HCT116 (cell line): ENCODE results near the gene MXRA5. TPM values are rescaled to one million over a fixed set of nuclear protein-coding genes. Genes with fewer than 3 reads are reported as not detected.

Source experiments
- ATAC-seq: fragments of 200-7000 bp; cut with Tn5 transposase; 2 replicates; pipeline ENCODE4 v1.9.1; 2020; ENCODE audit warnings: mild to moderate bottlenecking, moderate library complexity
- BruUV-seq: library from RNA; stranded (reverse); fragments of 400-500 nt; replicated peaks from 2 replicates; lab custom pipeline; 2021; lab: Mats Ljungman, UMichigan
- CTCF ChIA-PET: fragments of 300-600 bp; sonication (Branson Sonifier 250); formaldehyde crosslinking; loops from one replicate; lab custom pipeline; 2021; ENCODE audit warnings: antibody characterized with exemption; lab: Charles Lee
- POLR2A ChIA-PET: fragments of 300-600, 350-600 bp; sonication (Branson Sonifier 250); formaldehyde crosslinking; loops from one replicate; lab custom pipeline; 2021; ENCODE audit warnings: antibody characterized with exemption; lab: Charles Lee
- RAD21 ChIA-PET, 2 experiments: fragments of 300-600 bp; sonication (Branson Sonifier 250); formaldehyde crosslinking; loops; one replicate each; lab custom pipeline; 2023; ENCODE audit warnings: low total read pairs in 2 of 2; ENCODE audit not compliant: uncharacterized antibody in 2 of 2, unreplicated experiment in 2 of 2, low non-redundant PET in 1 of 2; lab: Charles Lee
- DNase-seq: peaks from one replicate; pipeline ENCODE4 v3.0.0-alpha.2; 2010; ENCODE audit warnings: low read depth, low spot score
- H2AFZ ChIP-seq: fragments of 200-600 bp; shearing (Covaris generic), sonication (generic); 2 replicates; pipeline ENCODE4 v1.6.1; 2017; ENCODE audit warnings: low read depth, mixed run types, mixed read lengths, antibody characterized with exemption, low read length; ENCODE audit not compliant: poor library complexity, severe bottlenecking
- H3K27ac ChIP-seq: 2 replicates; pipeline ENCODE4 v1.5.1; 2012; ENCODE audit warnings: low read depth, low read length
- H3K27me3 ChIP-seq: fragments of 200-600 bp; sonication (generic); 2 replicates; pipeline ENCODE4 v1.6.1; 2016; ENCODE audit warnings: mixed run types, low read length, mixed read lengths; ENCODE audit not compliant: insufficient read depth
- H3K36me3 ChIP-seq, 2 experiments: fragments of 200-500 bp in 1 of 2; fragments of 200-600 bp in 1 of 2; sonication (Bioruptor generic) in 1 of 2; sonication (generic) in 1 of 2; 2 replicates each; pipeline versions ENCODE4 v1.5.1 to v1.6.1; 2014 to 2016; ENCODE audit warnings: low read length in 2 of 2, inconsistent platforms in 1 of 2, mixed read lengths in 1 of 2, mixed run types in 1 of 2; ENCODE audit not compliant: insufficient read depth in 2 of 2, control insufficient read depth in 1 of 2
- H3K4me1 ChIP-seq, 2 experiments: fragments of 200-600 bp in 1 of 2; sonication (generic) in 1 of 2; 2 replicates each; pipeline versions ENCODE4 v1.5.1 to v1.6.1; 2012 to 2017; ENCODE audit warnings: low read length in 2 of 2, inconsistent platforms in 1 of 2, mild to moderate bottlenecking in 1 of 2, mixed read lengths in 1 of 2, mixed run types in 1 of 2, moderate library complexity in 1 of 2; ENCODE audit not compliant: insufficient read depth in 2 of 2, control insufficient read depth in 1 of 2
- H3K4me2 ChIP-seq: fragments of 200-600 bp; sonication (generic); 2 replicates; pipeline ENCODE4 v1.6.1; 2017; ENCODE audit warnings: mixed run types, low read length, mixed read lengths
- H3K4me3 ChIP-seq, 2 experiments: fragments of 200-600 bp in 1 of 2; sonication (generic) in 1 of 2; replicated peaks in 1 of 2; 2 replicates each; pipeline ENCODE4 v1.5.1; 2011 to 2016; ENCODE audit warnings: low read length in 2 of 2, control low read depth in 1 of 2, low read depth in 1 of 2, mild to moderate bottlenecking in 1 of 2, mixed read lengths in 1 of 2, mixed run types in 1 of 2
- H3K79me2 ChIP-seq: fragments of 200-600 bp; sonication (generic); 2 replicates; pipeline ENCODE4 v1.6.1; 2017; ENCODE audit warnings: mild to moderate bottlenecking, mixed run types, low read length, moderate library complexity, mixed read lengths; ENCODE audit not compliant: insufficient read depth
- H3K9ac ChIP-seq: fragments of 200-600 bp; sonication (generic); 2 replicates; pipeline ENCODE4 v1.6.1; 2016; ENCODE audit warnings: low read length, mixed read lengths
- H3K9me2 ChIP-seq: fragments of 200-600 bp; sonication (generic), shearing (Covaris generic); 2 replicates; pipeline ENCODE4 v1.6.1; 2017; ENCODE audit warnings: mixed run types, mild to moderate bottlenecking, moderate library complexity; ENCODE audit not compliant: insufficient read depth
- H3K9me3 ChIP-seq, 2 experiments: fragments of 200-500 bp in 1 of 2; fragments of 200-600 bp in 1 of 2; sonication (Bioruptor generic) in 1 of 2; sonication (generic) in 1 of 2; 2 replicates each; pipeline ENCODE4 v1.6.1; 2014 to 2017; ENCODE audit warnings: low read length in 2 of 2, mixed read lengths in 2 of 2, inconsistent platforms in 1 of 2, low read depth in 1 of 2, mild to moderate bottlenecking in 1 of 2, mixed run types in 1 of 2, moderate library complexity in 1 of 2; ENCODE audit not compliant: control insufficient read depth in 1 of 2, insufficient read depth in 1 of 2
- H4K20me1 ChIP-seq: fragments of 200-600 bp; sonication (generic), shearing (Covaris generic); 2 replicates; pipeline ENCODE4 v1.6.1; 2017; ENCODE audit warnings: mixed run types, mild to moderate bottlenecking, moderate library complexity; ENCODE audit not compliant: insufficient read depth
- ATF3 ChIP-seq: IDR thresholded peaks from 2 replicates; pipeline ENCODE4 v1.6.1; 2012
- CTCF ChIP-seq, 3 experiments: fragments of 200-600 bp in 1 of 3; sonication (generic) in 1 of 3; IDR thresholded peaks in 2 of 3; conservative IDR thresholded peaks in 1 of 3; 2 replicates each; pipeline ENCODE4 v1.5.1; 2012 to 2017; ENCODE audit warnings: low read depth in 2 of 3, low read length in 2 of 3, antibody characterized with exemption in 1 of 3, borderline replicate concordance in 1 of 3, control low read depth in 1 of 3, mild to moderate bottlenecking in 1 of 3, mixed read lengths in 1 of 3, mixed run types in 1 of 3, moderate library complexity in 1 of 3; ENCODE audit not compliant: insufficient read depth in 1 of 3
- EGR1 ChIP-seq: IDR thresholded peaks from 2 replicates; pipeline ENCODE4 v1.6.1; 2012; ENCODE audit warnings: low read depth
- ELF1 ChIP-seq: IDR thresholded peaks from 2 replicates; pipeline ENCODE4 v1.6.1; 2012; ENCODE audit warnings: low read depth, borderline replicate concordance
- EZH2phosphoT487 ChIP-seq: fragments of 200-600 bp; IDR thresholded peaks from 2 replicates; pipeline ENCODE4 v1.6.1; 2018; ENCODE audit warnings: antibody characterized with exemption, borderline replicate concordance
- FOSL1 ChIP-seq: IDR thresholded peaks from 2 replicates; pipeline ENCODE4 v1.6.1; 2012; ENCODE audit warnings: low read depth
- JUND ChIP-seq: IDR thresholded peaks from 2 replicates; pipeline ENCODE4 v1.6.1; 2012
- MAX ChIP-seq: IDR thresholded peaks from 2 replicates; pipeline ENCODE4 v1.6.1; 2012
- POLR2A ChIP-seq: IDR thresholded peaks from 2 replicates; pipeline ENCODE4 v1.7.0; 2011; ENCODE audit warnings: borderline replicate concordance; ENCODE audit not compliant: insufficient read depth, insufficient read length; ENCODE audit errors: extremely low read depth
- POLR2AphosphoS5 ChIP-seq: IDR thresholded peaks from 2 replicates; pipeline ENCODE4 v1.6.1; 2011; ENCODE audit warnings: mild to moderate bottlenecking, low read depth, low read length, moderate library complexity
- RAD21 ChIP-seq: IDR thresholded peaks from 2 replicates; pipeline ENCODE4 v1.6.1; 2012; ENCODE audit warnings: low read depth, mild to moderate bottlenecking
- SIN3A ChIP-seq: IDR thresholded peaks from 2 replicates; pipeline ENCODE4 v1.6.1; 2012; ENCODE audit warnings: low read depth
- SP1 ChIP-seq: IDR thresholded peaks from 2 replicates; pipeline ENCODE4 v1.6.1; 2012; ENCODE audit warnings: low read depth
- SRF ChIP-seq: IDR thresholded peaks from 2 replicates; pipeline ENCODE4 v1.6.1; 2012; ENCODE audit warnings: low read depth
- YY1 ChIP-seq: IDR thresholded peaks from 2 replicates; pipeline ENCODE4 v1.6.1; 2011; ENCODE audit warnings: low read length, low read depth, moderate library complexity, mild to moderate bottlenecking; ENCODE audit not compliant: insufficient replicate concordance; ENCODE audit errors: extremely low read depth
- ZFX ChIP-seq: fragments of 450-650 bp; IDR thresholded peaks from 2 replicates; pipeline ENCODE4 v1.6.1; 2017
- ZNF274 ChIP-seq: fragments of 200-500 bp; sonication (Bioruptor generic); IDR thresholded peaks from 2 replicates; pipeline ENCODE4 v1.6.1; 2014; ENCODE audit warnings: mild to moderate bottlenecking, low read depth, low read length, inconsistent platforms
- intact Hi-C: fragments of 100-400 bp; cut with micrococcal nuclease; formaldehyde crosslinking; loops from 2 replicates; pipeline ENCODE4 v1.10.0; 2022
- total RNA-seq: library from RNA; stranded (reverse); gene quantifications from one replicate; pipeline ENCODE4 v1.2.1, GENCODE V29; 2021; ENCODE audit not compliant: unreplicated experiment
- TF ChIP-seq, protein P1 (sequence below): IDR thresholded peaks from 2 replicates; pipeline ENCODE4 v1.6.1; 2012; ENCODE audit warnings: low read depth

Gene MXRA5
- total RNA-seq, 1 experiment from 2014 or later, result 0.02 TPM

DNA sequence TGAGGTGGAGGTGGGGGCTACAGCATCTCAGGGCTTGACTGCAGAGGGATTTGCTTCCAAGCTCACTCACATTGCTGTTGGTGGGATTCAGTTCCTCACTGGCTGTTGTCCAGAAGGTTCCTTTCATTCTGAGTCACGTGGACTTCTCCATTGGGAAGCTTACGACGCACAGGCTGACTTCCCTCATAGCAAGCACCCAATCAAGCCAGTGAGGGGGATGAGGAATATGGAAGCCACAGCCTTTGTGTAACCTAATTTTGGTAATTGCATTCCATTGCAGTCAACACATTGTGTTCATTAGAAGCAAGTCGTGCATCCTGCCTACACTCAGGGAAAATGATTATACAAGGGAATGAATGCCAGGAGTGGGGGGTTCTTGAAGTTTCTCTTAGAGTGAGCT lies 32.7 kb upstream of the MXRA5 start:
- ChIA-PET RAD21 (no interaction called here), CTCF (no interaction called here), POLR2A (no interaction called here)
- no peak overlapping the region for H2AFZ ChIP-seq
- H3K9me3 ChIP-seq, result no peaks in the 10 kb centered on the region
- no peaks in the 10 kb centered on the region for H4K20me1 ChIP-seq
- ATAC-seq (no peak), DNase-seq (no peak)
- H3K4me1 ChIP-seq, result no peaks in the 10 kb centered on the region
- no TSS peak for BruUV-seq
- H3K9me2 ChIP-seq, result no peaks in the 10 kb centered on the region
- no peaks in the 10 kb centered on the region for H3K27me3 ChIP-seq
- TF ChIP-seq, protein P1, sequence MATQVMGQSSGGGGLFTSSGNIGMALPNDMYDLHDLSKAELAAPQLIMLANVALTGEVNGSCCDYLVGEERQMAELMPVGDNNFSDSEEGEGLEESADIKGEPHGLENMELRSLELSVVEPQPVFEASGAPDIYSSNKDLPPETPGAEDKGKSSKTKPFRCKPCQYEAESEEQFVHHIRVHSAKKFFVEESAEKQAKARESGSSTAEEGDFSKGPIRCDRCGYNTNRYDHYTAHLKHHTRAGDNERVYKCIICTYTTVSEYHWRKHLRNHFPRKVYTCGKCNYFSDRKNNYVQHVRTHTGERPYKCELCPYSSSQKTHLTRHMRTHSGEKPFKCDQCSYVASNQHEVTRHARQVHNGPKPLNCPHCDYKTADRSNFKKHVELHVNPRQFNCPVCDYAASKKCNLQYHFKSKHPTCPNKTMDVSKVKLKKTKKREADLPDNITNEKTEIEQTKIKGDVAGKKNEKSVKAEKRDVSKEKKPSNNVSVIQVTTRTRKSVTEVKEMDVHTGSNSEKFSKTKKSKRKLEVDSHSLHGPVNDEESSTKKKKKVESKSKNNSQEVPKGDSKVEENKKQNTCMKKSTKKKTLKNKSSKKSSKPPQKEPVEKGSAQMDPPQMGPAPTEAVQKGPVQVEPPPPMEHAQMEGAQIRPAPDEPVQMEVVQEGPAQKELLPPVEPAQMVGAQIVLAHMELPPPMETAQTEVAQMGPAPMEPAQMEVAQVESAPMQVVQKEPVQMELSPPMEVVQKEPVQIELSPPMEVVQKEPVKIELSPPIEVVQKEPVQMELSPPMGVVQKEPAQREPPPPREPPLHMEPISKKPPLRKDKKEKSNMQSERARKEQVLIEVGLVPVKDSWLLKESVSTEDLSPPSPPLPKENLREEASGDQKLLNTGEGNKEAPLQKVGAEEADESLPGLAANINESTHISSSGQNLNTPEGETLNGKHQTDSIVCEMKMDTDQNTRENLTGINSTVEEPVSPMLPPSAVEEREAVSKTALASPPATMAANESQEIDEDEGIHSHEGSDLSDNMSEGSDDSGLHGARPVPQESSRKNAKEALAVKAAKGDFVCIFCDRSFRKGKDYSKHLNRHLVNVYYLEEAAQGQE, result no peak
- no peak for TF ChIP-seq FOSL1
- TF ChIP-seq ATF3, result no peak
- no peak for TF ChIP-seq EZH2phosphoT487
- no peak for TF ChIP-seq ZNF274
- TF ChIP-seq SRF, result no peak
- TF ChIP-seq SP1, result no peak
- no peak for TF ChIP-seq SIN3A
- no peak for TF ChIP-seq MAX
- TF ChIP-seq CTCF (IDR thresholded peaks at IDR 0.05 in 2 of 3, conservative IDR thresholded peaks at IDR 0.05 in 1 of 3; ENCODE audit: borderline replicate concordance in 1 of 3, insufficient read depth in 1 of 3, low read depth in 2 of 3, low read length in 2 of 3), result no peak
- no peak for TF ChIP-seq JUND
- TF ChIP-seq EGR1, result no peak
- no peak for TF ChIP-seq YY1
- no peak for TF ChIP-seq POLR2AphosphoS5
- TF ChIP-seq RAD21, result no peak
- no peak for TF ChIP-seq ELF1
- no peak for TF ChIP-seq ZFX
- TF ChIP-seq POLR2A, result no peak
- H3K9ac ChIP-seq, result no peak overlapping the region
- no peak overlapping the region for H3K4me3 ChIP-seq
- no peaks in the 10 kb centered on the region for H3K79me2 ChIP-seq
- H3K36me3 ChIP-seq, result no peaks in the 10 kb centered on the region
- H3K4me2 ChIP-seq, result no peak overlapping the region
- intact Hi-C loops, result no loop called here
- no peak overlapping the region for H3K27ac ChIP-seq
